Adrenal gland (tissue), 5 donors: ENCODE data around the gene CMPK1.

Experiments used
- CTCF ChIP-seq, 6 experiments: fragments of 450-650 bp in 4 of 6; fragments of 200-600 bp in 2 of 6; sonication (generic) in 1 of 6; IDR thresholded peaks; 1 replicate in 5 of 6; 2 replicates in 1 of 6; pipeline versions ENCODE4 v1.5.1 to v1.8.0; 2016 to 2021; ENCODE audit warnings: antibody characterized with exemption in 6 of 6, mild to moderate bottlenecking in 2 of 6, moderate library complexity in 1 of 6
- POLR2A ChIP-seq, 2 donors: fragments of 450-650 bp; IDR thresholded peaks; one replicate each; pipeline ENCODE4 v1.6.1; 2017; ENCODE audit warnings: antibody characterized with exemption in 2 of 2, mild to moderate bottlenecking in 2 of 2, moderate library complexity in 1 of 2
- donor health status: DM: no; HTN: no; CAD: no.

GRCh38 chr1:47390843-47391242 lies 57.3 kb downstream of the CMPK1 start:
- TF ChIP-seq CTCF (IDR thresholded peaks at IDR 0.05), result no peak
- TF ChIP-seq POLR2A (IDR thresholded peaks at IDR 0.05), result no peak
